Fibroblast of pulmonary artery (primary cell): ENCODE data around the gene FSHR.

Source experiments
- DNase-seq: peaks from one replicate; pipeline ENCODE4 v3.0.0-alpha.2; 2010; ENCODE audit warnings: low read depth
- H3K4me3 ChIP-seq: replicated peaks from 2 replicates; pipeline ENCODE4 v1.5.1; 2011; ENCODE audit warnings: low read depth, mild to moderate bottlenecking, control low read depth, low read length, moderate library complexity
- TF ChIP-seq, protein P1 (sequence below): IDR thresholded peaks from 2 replicates; pipeline ENCODE4 v1.5.1; 2011; ENCODE audit warnings: mild to moderate bottlenecking, control low read depth, low read length, inconsistent platforms; ENCODE audit errors: missing control alignments

The FSHR gene

GRCh38 chr2:48933828-48934497 is 220.4 kb downstream of the FSHR start:
- no peak overlapping the region for H3K4me3 ChIP-seq
- TF ChIP-seq, protein P1, sequence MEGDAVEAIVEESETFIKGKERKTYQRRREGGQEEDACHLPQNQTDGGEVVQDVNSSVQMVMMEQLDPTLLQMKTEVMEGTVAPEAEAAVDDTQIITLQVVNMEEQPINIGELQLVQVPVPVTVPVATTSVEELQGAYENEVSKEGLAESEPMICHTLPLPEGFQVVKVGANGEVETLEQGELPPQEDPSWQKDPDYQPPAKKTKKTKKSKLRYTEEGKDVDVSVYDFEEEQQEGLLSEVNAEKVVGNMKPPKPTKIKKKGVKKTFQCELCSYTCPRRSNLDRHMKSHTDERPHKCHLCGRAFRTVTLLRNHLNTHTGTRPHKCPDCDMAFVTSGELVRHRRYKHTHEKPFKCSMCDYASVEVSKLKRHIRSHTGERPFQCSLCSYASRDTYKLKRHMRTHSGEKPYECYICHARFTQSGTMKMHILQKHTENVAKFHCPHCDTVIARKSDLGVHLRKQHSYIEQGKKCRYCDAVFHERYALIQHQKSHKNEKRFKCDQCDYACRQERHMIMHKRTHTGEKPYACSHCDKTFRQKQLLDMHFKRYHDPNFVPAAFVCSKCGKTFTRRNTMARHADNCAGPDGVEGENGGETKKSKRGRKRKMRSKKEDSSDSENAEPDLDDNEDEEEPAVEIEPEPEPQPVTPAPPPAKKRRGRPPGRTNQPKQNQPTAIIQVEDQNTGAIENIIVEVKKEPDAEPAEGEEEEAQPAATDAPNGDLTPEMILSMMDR, result no peak
- no peak for DNase-seq

GRCh38 chr2:48932667-48933066 is 221.6 kb downstream of the FSHR start:
- H3K4me3 ChIP-seq, result no peak overlapping the region
- TF ChIP-seq, protein P1, result no peak
- no peak for DNase-seq

DNA sequence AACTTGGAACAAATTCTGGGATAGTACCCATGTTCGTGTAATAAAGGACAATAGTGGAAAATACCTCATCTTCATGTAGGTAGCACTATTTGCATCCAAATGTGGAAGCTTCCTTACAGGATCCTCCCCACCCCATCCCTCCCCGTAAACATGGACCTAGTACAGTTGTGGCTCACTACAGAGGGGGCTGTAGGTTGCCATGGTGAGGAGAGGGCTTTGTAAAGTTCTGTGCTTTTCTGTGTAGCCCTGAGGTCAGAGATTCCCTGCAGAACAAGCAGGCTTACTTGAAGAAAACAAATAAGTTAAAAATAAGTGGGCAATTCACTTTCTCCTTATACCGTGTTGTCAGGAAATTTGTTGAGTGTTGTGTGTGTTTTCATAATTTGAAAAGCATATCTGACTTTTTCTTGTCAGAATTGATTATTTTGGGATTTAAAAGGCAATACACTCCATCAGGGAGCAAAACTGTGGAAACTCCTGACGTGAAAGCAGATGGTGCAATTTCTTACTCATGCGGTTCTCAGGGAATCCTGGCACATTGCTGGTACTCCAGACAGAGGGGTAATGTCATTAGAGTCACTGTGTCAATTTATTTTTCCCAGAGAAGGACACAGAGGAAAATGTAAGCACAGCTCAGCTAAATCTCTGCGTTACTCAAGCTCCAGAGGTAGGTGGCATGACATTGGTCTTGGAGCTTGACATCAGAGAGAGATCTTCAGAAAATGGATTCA is 224.6 kb downstream of the FSHR start:
- DNase-seq, result no peak
- TF ChIP-seq, protein P1, result no peak
- no peak overlapping the region for H3K4me3 ChIP-seq

DNA sequence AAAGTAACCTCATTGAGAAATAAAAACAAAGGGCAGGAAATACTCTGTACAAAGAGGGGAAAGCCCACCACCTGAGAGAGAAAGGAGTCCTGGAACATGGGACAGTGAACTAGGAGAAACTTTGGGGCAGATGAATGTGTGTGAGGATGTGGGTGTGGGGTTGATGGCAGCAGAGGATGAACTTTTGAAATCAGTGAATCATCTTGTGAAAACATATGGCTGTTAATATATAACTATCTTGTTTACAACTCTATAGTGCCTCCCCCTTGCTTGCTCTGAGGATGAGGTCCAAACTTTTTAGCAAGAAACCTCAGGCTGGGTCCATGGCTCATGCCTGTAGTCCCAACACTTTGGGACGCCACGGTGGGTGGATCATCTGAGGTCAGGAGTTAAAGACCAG is 227.0 kb downstream of the FSHR start:
- DNase-seq, result no peak
- no peak overlapping the region for H3K4me3 ChIP-seq
- TF ChIP-seq, protein P1, result no peak

GRCh38 chr2:48915884-48916283 is 238.4 kb downstream of the FSHR start:
- TF ChIP-seq, protein P1, result no peak
- no peak for DNase-seq
- H3K4me3 ChIP-seq, result no peak overlapping the region

GRCh38 chr2:48915227-48915626 is 239.1 kb downstream of the FSHR start:
- TF ChIP-seq, protein P1, result no peak
- H3K4me3 ChIP-seq, result no peak overlapping the region
- DNase-seq, result no peak

GRCh38 chr2:48914477-48915089 is 239.7 kb downstream of the FSHR start:
- TF ChIP-seq, protein P1, result no peak
- DNase-seq, result no peak
- H3K4me3 ChIP-seq, result no peak overlapping the region
